Mesendoderm (in vitro differentiated cells): ENCODE data around the gene GPR4.

Experiments used
- DNase-seq: peaks from one replicate; pipeline ENCODE4 v3.0.0; 2013
- H2AK5ac ChIP-seq: 2 replicates; pipeline ENCODE4 v1.6.1; 2013; ENCODE audit warnings: low read length, inconsistent platforms
- H2BK120ac ChIP-seq: 2 replicates; pipeline ENCODE4 v1.6.1; 2013; ENCODE audit warnings: low read depth, mild to moderate bottlenecking, low read length, moderate library complexity, mixed read lengths
- H2BK15ac ChIP-seq: replicated peaks from 2 replicates; pipeline ENCODE4 v1.6.1; 2013; ENCODE audit warnings: low read depth, mild to moderate bottlenecking, moderate library complexity
- H2BK5ac ChIP-seq: 2 replicates; pipeline ENCODE4 v1.6.1; 2013; ENCODE audit warnings: low read length, inconsistent platforms
- H3K18ac ChIP-seq: 2 replicates; pipeline ENCODE4 v1.6.1; 2013; ENCODE audit warnings: mild to moderate bottlenecking, low read length, mixed read lengths
- H3K23ac ChIP-seq: one replicate; pipeline ENCODE4 v1.6.1; 2013; ENCODE audit warnings: low read length
- H3K27ac ChIP-seq: 2 replicates; pipeline ENCODE4 v1.5.1; 2013; ENCODE audit warnings: low read depth, mild to moderate bottlenecking, inconsistent platforms, low read length, moderate library complexity
- H3K27me3 ChIP-seq: 2 replicates; pipeline ENCODE4 v1.6.1; 2013; ENCODE audit warnings: low read length, control low read depth, mild to moderate bottlenecking, inconsistent platforms; ENCODE audit not compliant: insufficient read depth, poor library complexity
- H3K36me3 ChIP-seq: 2 replicates; pipeline ENCODE4 v1.6.1; 2013; ENCODE audit warnings: low read length, inconsistent platforms; ENCODE audit not compliant: control insufficient read depth, insufficient read depth
- H3K4ac ChIP-seq: one replicate; pipeline ENCODE4 v1.6.1; 2013; ENCODE audit warnings: low read depth, mild to moderate bottlenecking, low read length, moderate library complexity
- H3K4me1 ChIP-seq: 2 replicates; pipeline ENCODE4 v1.6.1; 2013; ENCODE audit warnings: low read depth, low read length, inconsistent platforms; ENCODE audit not compliant: control insufficient read depth
- H3K4me2 ChIP-seq: 2 replicates; pipeline ENCODE4 v1.6.1; 2013; ENCODE audit warnings: low read length
- H3K4me3 ChIP-seq: 2 replicates; pipeline ENCODE4 v1.5.1; 2013; ENCODE audit warnings: mild to moderate bottlenecking, low read length
- H3K56ac ChIP-seq: one replicate; pipeline ENCODE4 v1.6.1; 2013; ENCODE audit warnings: low read length
- H3K79me1 ChIP-seq: 2 replicates; pipeline ENCODE4 v1.6.1; 2013; ENCODE audit warnings: low read length, inconsistent platforms
- H3K79me2 ChIP-seq: 2 replicates; pipeline ENCODE4 v1.6.1; 2013; ENCODE audit warnings: mild to moderate bottlenecking, low read length; ENCODE audit not compliant: control insufficient read depth, insufficient read depth
- H3K9ac ChIP-seq: 2 replicates; pipeline ENCODE4 v1.6.1; 2013; ENCODE audit warnings: low read length, inconsistent platforms
- H4K5ac ChIP-seq: one replicate; pipeline ENCODE4 v1.6.1; 2013; ENCODE audit warnings: low read length
- H4K8ac ChIP-seq: one replicate; pipeline ENCODE4 v1.6.1; 2013; ENCODE audit warnings: low read depth, mild to moderate bottlenecking, control low read depth, low read length, moderate library complexity
- WGBS: extraction: QIAGEN DNeasy Blood & Tissue Kit; methylation state at CpG from one replicate; pipeline ENCODE4 v1.1.7; 2013; ENCODE audit warnings: low lambda C conversion rate, missing lambda C conversion rate; ENCODE audit not compliant: insufficient coverage; ENCODE audit errors: extremely low coverage; 5-methylcytosine and 5-hydroxymethylcytosine counted together

GPR4 gene

GRCh38 chr19:45601115-45601514, 897 bp downstream of the GPR4 start:
- DNase-seq, result no peak
- H3K4me3 ChIP-seq, result no peak overlapping the region
- H3K4ac ChIP-seq, result no peak overlapping the region
- no CpG with 5 or more reads among the region's 10 CpGs for WGBS
- H3K4me1 ChIP-seq, result peaks cover 8% of the 10 kb centered on the region
- no peaks in the 10 kb centered on the region for H3K36me3 ChIP-seq
- no peak overlapping the region for H2BK15ac ChIP-seq
- no peak overlapping the region for H4K8ac ChIP-seq
- H3K4me2 ChIP-seq, result no peak overlapping the region
- H3K56ac ChIP-seq, result no peak overlapping the region
- no peak overlapping the region for H2BK5ac ChIP-seq
- H3K9ac ChIP-seq, result no peak overlapping the region
- H2AK5ac ChIP-seq, result no peak overlapping the region
- no peak overlapping the region for H3K23ac ChIP-seq
- no peaks in the 10 kb centered on the region for H3K79me2 ChIP-seq
- no peak overlapping the region for H4K5ac ChIP-seq
- no peak overlapping the region for H3K18ac ChIP-seq
- H2BK120ac ChIP-seq, result no peak overlapping the region
- no peak overlapping the region for H3K27ac ChIP-seq
- H3K79me1 ChIP-seq, result no peaks in the 10 kb centered on the region
- peaks cover 39% of the 10 kb centered on the region for H3K27me3 ChIP-seq

GRCh38 chr19:45600340-45600885, 1.6 kb downstream of the GPR4 start:
- no peak overlapping the region for H3K18ac ChIP-seq
- H3K27me3 ChIP-seq, result peaks cover 39% of the 10 kb centered on the region
- H3K23ac ChIP-seq, result no peak overlapping the region
- no peaks in the 10 kb centered on the region for H3K79me1 ChIP-seq
- H2BK5ac ChIP-seq, result no peak overlapping the region
- H3K4me3 ChIP-seq, result no peak overlapping the region
- H3K56ac ChIP-seq, result no peak overlapping the region
- no peak overlapping the region for H4K8ac ChIP-seq
- H4K5ac ChIP-seq, result no peak overlapping the region
- H3K9ac ChIP-seq, result no peak overlapping the region
- H3K4me1 ChIP-seq, result peaks cover 8% of the 10 kb centered on the region
- H2BK120ac ChIP-seq, result no peak overlapping the region
- no peak overlapping the region for H3K4me2 ChIP-seq
- WGBS, result no CpG with 5 or more reads among the region's 5 CpGs
- no peak overlapping the region for H2BK15ac ChIP-seq
- H3K4ac ChIP-seq, result no peak overlapping the region
- no peaks in the 10 kb centered on the region for H3K79me2 ChIP-seq
- DNase-seq, result no peak
- no peak overlapping the region for H3K27ac ChIP-seq
- H3K36me3 ChIP-seq, result no peaks in the 10 kb centered on the region
- no peak overlapping the region for H2AK5ac ChIP-seq

GRCh38 chr19:45599286-45599685, 2.7 kb downstream of the GPR4 start:
- H3K79me2 ChIP-seq, result no peaks in the 10 kb centered on the region
- no peak overlapping the region for H3K4me3 ChIP-seq
- no peak overlapping the region for H3K56ac ChIP-seq
- peaks cover 39% of the 10 kb centered on the region for H3K27me3 ChIP-seq
- no peak overlapping the region for H3K4me2 ChIP-seq
- H3K23ac ChIP-seq, result no peak overlapping the region
- H3K18ac ChIP-seq, result no peak overlapping the region
- peaks cover 8% of the 10 kb centered on the region for H3K4me1 ChIP-seq
- H3K9ac ChIP-seq, result no peak overlapping the region
- no peak overlapping the region for H4K5ac ChIP-seq
- no peak for DNase-seq
- no peaks in the 10 kb centered on the region for H3K36me3 ChIP-seq
- H3K27ac ChIP-seq, result no peak overlapping the region
- no CpG with 5 or more reads among the region's 13 CpGs for WGBS
- H2BK120ac ChIP-seq, result no peak overlapping the region
- no peaks in the 10 kb centered on the region for H3K79me1 ChIP-seq
- no peak overlapping the region for H2BK15ac ChIP-seq
- no peak overlapping the region for H2BK5ac ChIP-seq
- no peak overlapping the region for H3K4ac ChIP-seq
- H4K8ac ChIP-seq, result no peak overlapping the region
- H2AK5ac ChIP-seq, result no peak overlapping the region

GRCh38 chr19:45598267-45599001, 3.6 kb downstream of the GPR4 start:
- Histone ChIP-seq H2AK5ac (no peak overlapping the region), H2BK15ac (no peak overlapping the region), H3K23ac (no peak overlapping the region), H3K79me1 (no peaks in the 10 kb centered on the region), H3K4me2 (peak overlapping the region; percentile 79), H3K79me2 (no peaks in the 10 kb centered on the region), H3K4ac (no peak overlapping the region), H4K5ac (no peak overlapping the region), H3K56ac (peak overlapping the region; percentile 74), H3K36me3 (no peaks in the 10 kb centered on the region), H2BK5ac (no peak overlapping the region), H2BK120ac (no peak overlapping the region), H3K18ac (no peak overlapping the region), H3K4me3 (no peak overlapping the region), H3K27ac (no peak overlapping the region), H3K27me3 (peaks cover 39% of the 10 kb centered on the region), H3K4me1 (peaks cover 8% of the 10 kb centered on the region), H3K9ac (peak overlapping the region; percentile 38), H4K8ac (no peak overlapping the region)
- no CpG with 5 or more reads among the region's 22 CpGs for WGBS
- no peak for DNase-seq

- H2BK5ac ChIP-seq, result no peak overlapping the region
- no peak overlapping the region for H2BK120ac ChIP-seq
- peak overlapping the region; percentile 79 for H3K4me2 ChIP-seq
- H3K18ac ChIP-seq, result no peak overlapping the region
- H4K5ac ChIP-seq, result no peak overlapping the region
- no peak for DNase-seq
- WGBS, result no CpG with 5 or more reads among the region's 5 CpGs
- H3K23ac ChIP-seq, result no peak overlapping the region
- no peaks in the 10 kb centered on the region for H3K36me3 ChIP-seq
- peaks cover 8% of the 10 kb centered on the region for H3K4me1 ChIP-seq
- no peak overlapping the region for H3K4ac ChIP-seq
- no peak overlapping the region for H3K27ac ChIP-seq
- H3K56ac ChIP-seq, result peak overlapping the region; percentile 74
- peak overlapping the region; percentile 38 for H3K9ac ChIP-seq
- H3K4me3 ChIP-seq, result no peak overlapping the region
- no peak overlapping the region for H4K8ac ChIP-seq
- H3K79me1 ChIP-seq, result no peaks in the 10 kb centered on the region
- H3K27me3 ChIP-seq, result peaks cover 38% of the 10 kb centered on the region
- no peak overlapping the region for H2BK15ac ChIP-seq
- no peak overlapping the region for H2AK5ac ChIP-seq
- H3K79me2 ChIP-seq, result no peaks in the 10 kb centered on the region
Observed at GRCh38 chr19:45597425-45598111, 4.4 kb downstream of the GPR4 start.
